Esophagus (tissue), 2 donors: Measurements from ENCODE around the gene SUCO. TPM values are rescaled to one million over a fixed set of nuclear protein-coding genes. Genes with fewer than 3 reads are reported as not detected.
"Not testable (repeated sequence)": the region's sequence is repeated elsewhere in the genome, so short reads cannot be mapped to it uniquely, and the experiment has no call there.

Experiments used
- H3K27ac ChIP-seq, 2 donors: one replicate each; pipeline ENCODE4 v1.5.1; 2013; ENCODE audit warnings: low read depth in 2 of 2, mild to moderate bottlenecking in 2 of 2, inconsistent platforms in 1 of 2, low read length in 1 of 2, moderate library complexity in 1 of 2
- H3K27me3 ChIP-seq, 2 donors: one replicate each; pipeline ENCODE4 v1.6.1; 2013; ENCODE audit warnings: low read length in 2 of 2, control low read depth in 1 of 2, mild to moderate bottlenecking in 1 of 2; ENCODE audit not compliant: insufficient read depth in 2 of 2, control insufficient read depth in 1 of 2
- H3K36me3 ChIP-seq, 2 donors: one replicate each; pipeline ENCODE4 v1.6.1; 2013; ENCODE audit warnings: low read length in 1 of 2; ENCODE audit not compliant: control insufficient read depth in 2 of 2, insufficient read depth in 2 of 2
- H3K4me1 ChIP-seq, 2 donors: one replicate each; pipeline ENCODE4 v1.6.1; 2013; ENCODE audit warnings: low read length in 1 of 2; ENCODE audit not compliant: control insufficient read depth in 2 of 2, insufficient read depth in 2 of 2
- H3K4me3 ChIP-seq, 2 donors: one replicate each; pipeline ENCODE4 v1.5.1; 2013; ENCODE audit warnings: low read length in 2 of 2, mild to moderate bottlenecking in 2 of 2, low read depth in 1 of 2, moderate library complexity in 1 of 2
- H3K9me3 ChIP-seq, 2 donors: one replicate each; pipeline ENCODE4 v1.6.1; 2013; ENCODE audit warnings: mild to moderate bottlenecking in 2 of 2, low read depth in 1 of 2, low read length in 1 of 2, moderate library complexity in 1 of 2; ENCODE audit not compliant: control insufficient read depth in 2 of 2, insufficient read depth in 1 of 2
- WGBS, 2 donors: extraction: QIAGEN DNeasy Blood & Tissue Kit; methylation state at CpG; one replicate each; pipeline ENCODE4 v1.1.7; 2013; 5-methylcytosine and 5-hydroxymethylcytosine counted together
- polyA plus RNA-seq, 2 donors: library from polyadenylated mRNA; stranded (reverse); fragments of 200-250 nt; gene quantifications; one replicate each; pipeline ENCODE4 v1.2.3, GENCODE V29; 2013
- donor health status: healthy with polysubstance abuse.
- donor health status: Bipolar disorder and iron deficiency.

The SUCO gene
- polyA plus RNA-seq, 2 donors, result 4.9 to 10.9 TPM

DNA sequence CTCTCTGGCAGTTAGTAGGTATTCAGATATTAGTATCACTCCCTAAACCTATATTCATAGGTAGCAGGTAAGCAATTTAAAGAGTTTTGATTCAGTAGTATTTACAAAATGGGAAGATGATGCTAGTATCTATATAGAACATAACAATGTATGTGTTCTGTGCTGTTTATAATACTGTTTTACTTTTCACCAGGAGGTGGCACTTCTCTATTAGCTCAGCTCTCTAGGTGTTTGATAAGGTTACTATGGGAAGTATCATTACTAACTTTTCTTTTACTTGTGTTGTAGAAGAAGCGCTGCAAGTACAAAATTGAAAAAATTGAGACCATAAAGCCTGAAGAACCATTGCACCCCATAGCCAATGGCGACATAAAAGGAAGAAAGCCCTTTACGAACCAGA, 76.6 kb downstream of the SUCO start:
- no peak overlapping the region for H3K4me3 ChIP-seq
- no peaks in the 10 kb centered on the region for H3K36me3 ChIP-seq
- no peaks in the 10 kb centered on the region for H3K4me1 ChIP-seq
- WGBS, 2 donors, result 91 to 98% methylated on average over 3 of the region's 3 CpGs
- H3K27ac ChIP-seq, result no peak overlapping the region
- no peaks in the 10 kb centered on the region for H3K27me3 ChIP-seq
- no peaks in the 10 kb centered on the region for H3K9me3 ChIP-seq

DNA sequence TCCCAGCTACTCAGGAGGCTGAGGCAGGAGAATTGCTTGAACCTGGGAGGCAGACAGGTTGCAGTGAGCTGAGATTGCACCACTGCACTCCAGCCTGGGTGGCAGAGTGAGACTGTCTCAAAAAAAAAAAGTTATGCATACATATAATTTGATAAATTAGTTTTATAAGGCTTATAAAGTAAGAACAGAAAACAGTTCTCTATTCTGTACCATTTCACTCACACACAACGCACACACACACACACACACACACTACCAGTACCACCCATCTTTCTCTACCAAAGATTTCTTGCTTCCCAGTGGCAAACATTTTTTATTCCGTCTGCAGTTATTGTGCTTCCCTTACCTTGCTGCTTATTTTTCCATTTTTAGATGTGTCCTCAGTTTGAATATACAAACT, 79.5 kb downstream of the SUCO start:
- no peaks in the 10 kb centered on the region for H3K27me3 ChIP-seq
- H3K27ac ChIP-seq, result no peak overlapping the region
- WGBS, 2 donors, result 92 to 99% methylated on average over 2 of the region's 2 CpGs
- H3K4me1 ChIP-seq, result no peaks in the 10 kb centered on the region
- H3K36me3 ChIP-seq, result no peaks in the 10 kb centered on the region
- H3K9me3 ChIP-seq, result no peaks in the 10 kb centered on the region
- no peak overlapping the region for H3K4me3 ChIP-seq

DNA sequence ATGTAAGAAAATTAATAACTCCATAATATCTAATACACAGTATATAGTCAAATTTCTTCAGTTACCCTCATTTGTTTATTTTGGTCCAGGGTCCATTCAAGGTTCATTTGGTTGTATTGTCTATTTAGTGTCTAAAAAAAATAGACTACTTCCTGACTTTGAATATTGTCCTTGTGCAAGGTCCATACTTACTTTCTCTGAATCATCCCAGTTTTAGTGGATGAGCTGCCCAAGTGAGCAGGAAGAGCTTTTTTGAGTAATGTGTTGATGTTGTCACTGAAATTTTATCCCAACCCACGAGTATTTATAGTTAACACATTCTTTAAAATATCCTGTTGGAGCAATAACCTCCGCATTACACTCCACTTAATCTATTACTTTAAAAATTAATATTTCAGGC, 80.3 kb downstream of the SUCO start:
- Histone ChIP-seq H3K4me3 (no peak overlapping the region), H3K9me3 (no peaks in the 10 kb centered on the region), H3K27me3 (no peaks in the 10 kb centered on the region), H3K36me3 (no peaks in the 10 kb centered on the region), H3K4me1 (no peaks in the 10 kb centered on the region), H3K27ac (no peak overlapping the region)
- WGBS, 2 donors, result 87 to 96% methylated on average over 2 of the region's 2 CpGs

DNA sequence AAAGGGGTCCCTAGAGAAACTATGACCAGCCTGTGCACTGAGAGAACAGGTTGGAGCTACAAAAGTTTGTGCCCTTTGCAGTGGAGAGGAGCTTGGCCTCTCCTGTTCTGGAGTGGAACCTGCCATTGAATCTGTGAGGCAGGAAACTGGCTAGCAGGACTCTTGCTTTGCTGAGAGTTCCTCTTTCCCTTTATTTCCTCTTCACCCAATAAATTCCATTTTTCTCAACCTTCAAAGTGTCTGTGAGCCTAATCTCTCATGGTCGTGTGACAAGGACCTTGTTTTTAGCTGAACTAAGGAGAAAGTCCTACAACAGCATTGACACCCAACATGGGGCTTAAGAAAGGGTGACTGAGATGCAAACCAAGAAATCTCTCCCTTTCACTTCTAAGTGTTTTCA, 83.2 kb downstream of the SUCO start:
- H3K4me3 ChIP-seq, result no peak overlapping the region
- 63 to 67% methylated on average over 1 of the region's 1 CpG for WGBS, 2 donors
- peaks cover 3% of the 10 kb centered on the region in 2 donors for H3K9me3 ChIP-seq
- no peak overlapping the region for H3K27ac ChIP-seq
- no peaks in the 10 kb centered on the region for H3K27me3 ChIP-seq
- H3K36me3 ChIP-seq, result no peaks in the 10 kb centered on the region
- H3K4me1 ChIP-seq, result no peaks in the 10 kb centered on the region

DNA sequence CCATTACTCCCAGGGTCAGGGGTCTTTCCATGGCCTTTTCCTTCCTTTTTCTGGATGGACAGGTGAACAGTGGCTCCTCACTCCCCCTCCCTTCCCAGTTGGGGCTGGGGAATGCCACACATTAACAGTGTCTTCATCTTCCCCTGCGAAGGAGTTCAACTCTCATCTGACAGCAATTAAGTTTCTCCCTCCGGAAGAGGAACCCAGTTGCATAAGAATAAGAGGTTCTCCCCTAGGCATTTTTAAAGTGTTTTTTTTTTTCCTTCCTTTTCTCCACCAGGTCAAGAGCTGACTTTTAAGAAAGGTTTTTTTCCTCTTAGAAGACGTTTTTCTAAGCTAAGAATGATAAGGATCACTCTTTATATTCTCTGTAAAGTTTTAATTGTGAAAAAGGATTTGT, 83.7 kb downstream of the SUCO start:
- Histone ChIP-seq H3K27ac (no peak overlapping the region), H3K4me3 (no peak overlapping the region), H3K27me3 (no peaks in the 10 kb centered on the region), H3K9me3 (peaks cover 3% of the 10 kb centered on the region in 2 donors), H3K36me3 (no peaks in the 10 kb centered on the region), H3K4me1 (no peaks in the 10 kb centered on the region)
- 66 to 68% methylated on average over 3 of the region's 3 CpGs for whole genome bisulfite sequencing, 2 donors

DNA sequence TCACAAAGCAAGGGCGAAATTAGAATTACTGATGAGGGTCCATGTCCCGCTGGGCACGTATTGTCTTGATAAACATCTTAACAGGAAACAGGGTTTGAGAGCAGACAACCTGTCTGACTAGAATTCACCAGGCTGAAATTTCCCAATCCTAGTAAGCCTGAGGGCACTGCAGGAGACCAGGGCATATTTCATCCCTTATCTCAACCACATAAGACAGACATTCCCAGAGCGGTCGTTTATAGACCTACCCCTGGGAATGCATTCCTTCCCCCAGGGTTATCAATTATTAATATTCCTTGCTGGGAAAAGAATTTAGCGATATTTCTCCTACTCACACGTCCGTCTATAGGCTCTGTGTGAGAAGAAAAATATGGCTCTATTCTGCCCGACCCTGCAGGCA, 87.7 kb downstream of the SUCO start:
- not testable (repeated sequence) for H3K9me3 ChIP-seq

DNA sequence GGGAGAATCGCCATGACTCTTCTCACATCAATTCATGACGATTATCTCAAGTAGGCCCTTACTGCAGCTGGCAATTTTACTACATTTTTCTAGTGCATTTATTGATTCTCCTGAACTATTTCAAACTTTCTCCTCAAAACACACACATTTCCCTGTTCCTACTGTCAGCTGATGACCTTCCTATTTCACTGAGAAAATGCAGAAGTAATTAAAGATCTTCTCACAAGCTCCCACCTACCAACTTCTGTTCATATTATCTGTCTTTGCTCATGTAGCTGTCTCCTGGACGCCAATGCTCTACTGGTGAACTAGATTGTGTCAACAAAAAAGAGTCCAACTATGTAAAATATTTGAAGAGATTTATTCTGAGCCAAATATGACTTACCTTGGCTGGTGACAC, 89.6 kb downstream of the SUCO start:
- WGBS, 2 donors, result 83 to 85% methylated on average over 3 of the region's 3 CpGs
- Histone ChIP-seq H3K4me1 (no peaks in the 10 kb centered on the region), H3K36me3 (no peaks in the 10 kb centered on the region), H3K9me3 (peaks cover 3% of the 10 kb centered on the region in 2 donors), H3K4me3 (no peak overlapping the region), H3K27ac (no peak overlapping the region), H3K27me3 (no peaks in the 10 kb centered on the region)

More for the DNA sequence above, 87.7 kb downstream of the SUCO start:
- not testable (repeated sequence) for H3K4me3 ChIP-seq, H3K4me1 ChIP-seq, H3K27me3 ChIP-seq, H3K36me3 ChIP-seq, H3K27ac ChIP-seq
- 91 to 93% methylated on average over 9 of the region's 9 CpGs for WGBS, 2 donors

DNA sequence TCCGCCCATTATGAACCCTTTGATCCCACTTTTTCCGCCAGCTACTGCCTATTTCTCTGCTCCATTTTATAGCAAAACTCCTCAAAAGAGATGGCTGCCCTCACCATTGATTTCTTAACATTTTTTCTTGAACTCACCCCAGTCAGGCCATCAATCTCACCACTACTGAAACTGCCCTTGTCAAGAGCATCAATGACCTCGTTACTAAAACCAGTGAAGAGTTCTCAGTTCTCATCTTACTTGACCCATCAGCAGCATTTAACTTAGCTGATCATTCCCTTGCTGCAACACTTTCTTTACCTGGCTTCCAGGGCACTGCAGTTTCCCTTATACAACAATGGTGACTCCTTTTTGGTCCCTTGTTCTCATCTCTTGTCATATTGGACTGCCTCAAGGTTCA, 90.8 kb downstream of the SUCO start:
- no peaks in the 10 kb centered on the region for H3K27me3 ChIP-seq
- H3K4me3 ChIP-seq, result no peak overlapping the region
- no peak overlapping the region for H3K27ac ChIP-seq
- 86% methylated on average over 3 of the region's 3 CpGs for WGBS, 2 donors
- H3K4me1 ChIP-seq, result no peaks in the 10 kb centered on the region
- H3K36me3 ChIP-seq, result no peaks in the 10 kb centered on the region
- peaks cover 3% of the 10 kb centered on the region in 2 donors for H3K9me3 ChIP-seq

DNA sequence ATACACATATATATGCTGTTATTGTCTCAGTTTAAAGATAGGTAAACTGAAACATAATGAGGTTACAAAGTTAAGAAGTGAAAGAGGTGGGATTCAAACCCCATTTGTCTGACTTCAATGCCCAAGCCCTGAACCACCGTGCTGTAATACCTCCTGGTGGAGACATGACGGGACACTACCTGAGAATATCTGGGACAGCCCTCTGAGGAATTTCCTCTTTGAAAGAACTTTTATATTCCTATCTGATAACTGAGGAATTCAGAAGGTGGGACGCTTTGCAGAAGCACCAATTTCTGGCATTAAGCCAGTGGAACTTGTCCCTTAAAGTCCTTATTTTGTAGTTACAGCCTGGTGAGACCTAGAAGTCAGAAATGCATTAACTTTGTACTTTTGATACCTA, 93.9 kb downstream of the SUCO start:
- 65 to 80% methylated on average over 3 of the region's 3 CpGs for WGBS, 2 donors

DNA sequence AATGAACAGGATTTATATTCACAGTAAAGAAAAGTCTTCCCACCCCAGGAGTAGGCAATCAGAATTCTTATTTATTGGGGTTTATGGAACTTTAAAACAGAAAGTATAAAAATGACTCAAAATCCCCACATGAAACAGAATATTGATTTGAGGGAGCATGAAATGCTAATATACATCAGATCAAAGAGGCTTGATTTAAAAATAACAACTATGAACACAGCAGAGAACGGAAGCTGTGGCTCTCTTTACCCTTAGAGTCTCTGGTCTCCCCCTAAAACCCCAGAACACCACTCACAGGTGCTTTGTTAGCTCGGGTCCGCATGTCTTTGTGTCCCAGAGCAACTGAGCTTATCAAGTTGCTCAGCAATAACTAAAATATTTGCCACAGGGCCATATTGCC, 94.8 kb downstream of the SUCO start:
- H3K36me3 ChIP-seq, result no peaks in the 10 kb centered on the region
- no peaks in the 10 kb centered on the region for H3K4me1 ChIP-seq
- H3K4me3 ChIP-seq, result no peak overlapping the region
- peaks cover 0 to 4% of the 10 kb centered on the region in 2 donors for H3K9me3 ChIP-seq
- no peaks in the 10 kb centered on the region for H3K27me3 ChIP-seq
- no peak overlapping the region for H3K27ac ChIP-seq
- whole genome bisulfite sequencing, 2 donors, result 70 to 76% methylated on average over 3 of the region's 3 CpGs

More for the DNA sequence above, 93.9 kb downstream of the SUCO start:
- Histone ChIP-seq H3K4me1 (no peaks in the 10 kb centered on the region), H3K27me3 (no peaks in the 10 kb centered on the region), H3K9me3 (peaks cover 0 to 3% of the 10 kb centered on the region in 2 donors), H3K27ac (no peak overlapping the region), H3K36me3 (no peaks in the 10 kb centered on the region), H3K4me3 (no peak overlapping the region)
